TTC549 (cell line): ENCODE results near the gene METTL9.
"Not testable (repeated sequence)": the region's sequence is repeated elsewhere in the genome, so short reads cannot be mapped to it uniquely, and the experiment has no call there.

Experiments used
- FAIRE-seq: peaks from 2 replicates; lab custom pipeline; 2012; peaks lifted over from hg19 to GRCh38; lab: Jason Lieb, UNC

Gene METTL9

GRCh38 chr16:21611198-21611555, 11.8 kb downstream of the METTL9 start:
- FAIRE-seq: no peak

- FAIRE-seq: no peak
Measured at GRCh38 chr16:21611556-21612384, 12.4 kb downstream of the METTL9 start.

GRCh38 chr16:21613361-21613760, 14.0 kb downstream of the METTL9 start:
- FAIRE-seq: no peak

GRCh38 chr16:21613781-21614180, 14.4 kb downstream of the METTL9 start:
- FAIRE-seq: no peak

GRCh38 chr16:21614896-21615295, 15.5 kb downstream of the METTL9 start:
- FAIRE-seq: no peak

GRCh38 chr16:21617607-21618006, 18.2 kb downstream of the METTL9 start:
- FAIRE-seq: no peak

GRCh38 chr16:21618281-21618680, 18.9 kb downstream of the METTL9 start:
- no peak for FAIRE-seq

GRCh38 chr16:21619765-21620425, 20.5 kb downstream of the METTL9 start:
- no peak for FAIRE-seq

- no peak for FAIRE-seq
Measured at GRCh38 chr16:21620592-21620991, 21.2 kb downstream of the METTL9 start.

- no peak for FAIRE-seq
Measured at GRCh38 chr16:21622545-21622944, 23.2 kb downstream of the METTL9 start.

- no peak for FAIRE-seq
Measured at GRCh38 chr16:21625026-21625425, 25.6 kb downstream of the METTL9 start.

- FAIRE-seq: no peak
Measured at GRCh38 chr16:21626659-21627277, 27.4 kb downstream of the METTL9 start.

- FAIRE-seq: no peak
Measured at GRCh38 chr16:21628121-21628726, 28.8 kb downstream of the METTL9 start.

- no peak for FAIRE-seq
Measured at GRCh38 chr16:21628772-21629171, 29.4 kb downstream of the METTL9 start.

- not testable (repeated sequence) for FAIRE-seq
Measured at GRCh38 chr16:21629616-21630539, 30.5 kb downstream of the METTL9 start.

- not testable (repeated sequence) for FAIRE-seq
Measured at GRCh38 chr16:21630866-21631265, 31.5 kb downstream of the METTL9 start.

GRCh38 chr16:21631376-21631775, 32.0 kb downstream of the METTL9 start:
- FAIRE-seq: not testable (repeated sequence)

- not testable (repeated sequence) for FAIRE-seq
Measured at GRCh38 chr16:21631951-21632575, 32.7 kb downstream of the METTL9 start.

GRCh38 chr16:21634216-21634615, 34.8 kb downstream of the METTL9 start:
- no peak for FAIRE-seq

GRCh38 chr16:21635694-21636093, 36.3 kb downstream of the METTL9 start:
- not testable (repeated sequence) for FAIRE-seq
